Loucy (cell line): Measurements from ENCODE around the gene PLEK2.
"Not testable (repeated sequence)": the region's sequence is repeated elsewhere in the genome, so short reads cannot be mapped to it uniquely, and the experiment has no call there.

ENCODE experiments used
- H2AFZ ChIP-seq: fragments of 200-600 bp; sonication (generic); 2 replicates; pipeline ENCODE4 v1.6.0; 2016; ENCODE audit warnings: antibody characterized with exemption, mild to moderate bottlenecking, low read length, moderate library complexity
- H3F3A ChIP-seq: fragments of 200-600 bp; 2 replicates; pipeline ENCODE4 v1.6.0; 2016; ENCODE audit warnings: antibody characterized with exemption, low read depth, mild to moderate bottlenecking
- H3K27me3 ChIP-seq: fragments of 200-600 bp; sonication (generic); 2 replicates; pipeline ENCODE4 v1.6.1; 2014; ENCODE audit warnings: low read length, mild to moderate bottlenecking; ENCODE audit not compliant: insufficient read depth, poor library complexity, severe bottlenecking
- H3K36me3 ChIP-seq: fragments of 200-600 bp; sonication (generic); 2 replicates; pipeline ENCODE4 v1.6.1; 2016; ENCODE audit warnings: low read length; ENCODE audit not compliant: insufficient read depth
- H3K4me1 ChIP-seq: fragments of 200-600 bp; sonication (generic); 2 replicates; pipeline ENCODE4 v1.5.1; 2014; ENCODE audit warnings: low read length, mild to moderate bottlenecking; ENCODE audit not compliant: insufficient read depth, poor library complexity, severe bottlenecking
- H3K4me2 ChIP-seq: fragments of 200-600 bp; sonication (generic); 2 replicates; pipeline ENCODE4 v1.6.0; 2014; ENCODE audit warnings: antibody characterized with exemption, low read length, low read depth, mild to moderate bottlenecking; ENCODE audit not compliant: poor library complexity, severe bottlenecking
- H3K4me3 ChIP-seq: fragments of 200-600 bp; sonication (generic); 2 replicates; pipeline ENCODE4 v1.5.1; 2014; ENCODE audit warnings: low read length, mild to moderate bottlenecking, mixed read lengths; ENCODE audit not compliant: poor library complexity, severe bottlenecking
- H3K79me2 ChIP-seq: fragments of 200-600 bp; sonication (generic); 2 replicates; pipeline ENCODE4 v1.6.1; 2014; ENCODE audit warnings: low read length; ENCODE audit not compliant: insufficient read depth
- H3K9ac ChIP-seq: fragments of 200-600 bp; sonication (generic); 2 replicates; pipeline ENCODE4 v1.6.0; 2014; ENCODE audit warnings: mild to moderate bottlenecking, low read depth, low read length, moderate library complexity; ENCODE audit not compliant: poor library complexity, severe bottlenecking
- H3K9me2 ChIP-seq: fragments of 200-600 bp; sonication (generic); replicated peaks from 2 replicates; pipeline ENCODE4 v1.6.1; 2016; ENCODE audit warnings: low read depth, low read length, mixed read lengths
- H3K9me3 ChIP-seq: fragments of 200-600 bp; sonication (generic); 2 replicates; pipeline ENCODE4 v1.6.1; 2014; ENCODE audit warnings: mild to moderate bottlenecking, antibody characterized with exemption, low read length, low read depth; ENCODE audit not compliant: insufficient read depth
- H4K20me1 ChIP-seq: fragments of 200-600 bp; sonication (generic); 2 replicates; pipeline ENCODE4 v1.6.0; 2014; ENCODE audit warnings: antibody characterized with exemption, low read length, mild to moderate bottlenecking; ENCODE audit not compliant: insufficient read depth, poor library complexity, severe bottlenecking
- EZH2phosphoT487 ChIP-seq: fragments of 200-600 bp; IDR thresholded peaks from 2 replicates; pipeline ENCODE4 v1.6.1; 2018; ENCODE audit warnings: antibody characterized with exemption, mild to moderate bottlenecking, moderate library complexity, borderline replicate concordance
- TF ChIP-seq, protein P1 (sequence below): fragments of 200-600 bp; sonication (generic); conservative IDR thresholded peaks from 2 replicates; pipeline ENCODE4 v1.5.1; 2014; ENCODE audit warnings: mild to moderate bottlenecking, antibody characterized with exemption, low read length

Gene PLEK2

DNA sequence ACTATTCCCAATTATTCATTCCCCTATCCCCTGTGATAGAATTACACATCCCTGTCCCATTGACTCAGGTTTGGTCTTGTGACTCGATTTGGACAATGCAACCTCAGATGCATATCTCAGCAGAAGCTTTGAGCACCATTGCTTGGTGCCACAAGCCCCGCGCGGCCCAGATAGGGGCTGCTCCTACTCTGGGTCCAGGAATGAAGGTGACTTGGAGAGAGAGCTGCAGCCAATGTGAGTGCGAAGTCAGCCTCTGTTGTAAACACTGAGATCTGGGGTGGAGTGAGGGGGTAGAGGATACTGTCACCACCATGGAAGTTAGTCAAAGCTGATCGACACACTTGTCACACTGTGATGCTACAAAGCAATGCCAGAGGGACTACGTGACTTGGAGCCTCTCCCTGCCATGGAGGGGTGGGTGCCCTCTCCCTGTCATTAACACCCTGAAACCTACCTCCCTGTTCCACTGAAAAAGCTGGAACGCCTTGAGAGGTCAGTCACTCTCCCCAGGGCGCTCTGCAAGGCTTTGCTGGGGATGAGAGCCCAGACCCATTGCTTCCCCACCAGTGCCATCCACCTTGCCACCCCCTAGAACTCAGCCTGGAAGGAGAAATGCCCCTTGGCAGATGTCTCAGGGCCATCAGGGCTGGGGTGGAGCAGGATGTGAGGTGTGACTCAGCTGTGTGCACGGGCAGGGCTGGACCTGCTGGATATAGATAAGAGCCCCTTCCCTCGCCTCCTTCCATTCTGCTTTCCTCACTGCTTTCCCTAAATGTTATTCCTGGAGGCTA is 6.6 kb upstream of the PLEK2 start:
- H3K4me2 ChIP-seq: no peak overlapping the region
- H2AFZ ChIP-seq: no peak overlapping the region; the same call in 1 of the 2 replicates
- H3K9me2 ChIP-seq: no peaks in the 10 kb centered on the region
- no peaks in the 10 kb centered on the region for H3F3A ChIP-seq
- H3K4me3 ChIP-seq: no peak overlapping the region
- no peaks in the 10 kb centered on the region for H4K20me1 ChIP-seq
- H3K4me1 ChIP-seq: peaks cover 6% of the 10 kb centered on the region
- no peaks in the 10 kb centered on the region for H3K79me2 ChIP-seq
- no peak overlapping the region for H3K9ac ChIP-seq
- H3K9me3 ChIP-seq: no peaks in the 10 kb centered on the region
- TF ChIP-seq EZH2phosphoT487: no peak
- H3K36me3 ChIP-seq: no peaks in the 10 kb centered on the region
- no peaks in the 10 kb centered on the region for H3K27me3 ChIP-seq

DNA sequence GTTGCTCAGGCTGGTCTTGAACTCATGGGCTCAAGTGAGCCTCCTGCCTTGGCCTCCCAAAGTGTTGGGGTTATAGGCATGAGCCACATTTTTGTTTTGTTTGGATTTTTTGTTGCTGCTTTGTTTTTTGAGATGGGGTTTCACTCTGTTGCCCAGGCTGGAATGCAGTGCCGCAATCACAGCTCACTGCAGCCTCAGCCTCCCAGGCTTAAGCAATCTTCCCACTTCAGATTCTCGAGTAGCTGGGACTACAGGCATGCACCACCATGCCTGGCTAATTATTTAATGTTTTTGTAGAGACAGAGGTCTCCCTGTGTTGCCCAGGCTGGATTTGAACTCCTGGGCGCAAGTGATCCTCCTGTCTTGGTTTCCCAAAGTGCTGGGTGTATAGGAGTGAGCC is 5.7 kb upstream of the PLEK2 start:
- Histone ChIP-seq H2AFZ (no peak overlapping the region), H3K4me2 (no peak overlapping the region), H4K20me1 (no peaks in the 10 kb centered on the region), H3K4me1 (peaks cover 6% of the 10 kb centered on the region), H3K9me2 (no peaks in the 10 kb centered on the region), H3K9ac (no peak overlapping the region), H3K36me3 (no peaks in the 10 kb centered on the region), H3K79me2 (no peaks in the 10 kb centered on the region), H3F3A (no peaks in the 10 kb centered on the region), H3K4me3 (no peak overlapping the region), H3K27me3 (no peaks in the 10 kb centered on the region), H3K9me3 (no peaks in the 10 kb centered on the region)
- TF ChIP-seq, protein P1, sequence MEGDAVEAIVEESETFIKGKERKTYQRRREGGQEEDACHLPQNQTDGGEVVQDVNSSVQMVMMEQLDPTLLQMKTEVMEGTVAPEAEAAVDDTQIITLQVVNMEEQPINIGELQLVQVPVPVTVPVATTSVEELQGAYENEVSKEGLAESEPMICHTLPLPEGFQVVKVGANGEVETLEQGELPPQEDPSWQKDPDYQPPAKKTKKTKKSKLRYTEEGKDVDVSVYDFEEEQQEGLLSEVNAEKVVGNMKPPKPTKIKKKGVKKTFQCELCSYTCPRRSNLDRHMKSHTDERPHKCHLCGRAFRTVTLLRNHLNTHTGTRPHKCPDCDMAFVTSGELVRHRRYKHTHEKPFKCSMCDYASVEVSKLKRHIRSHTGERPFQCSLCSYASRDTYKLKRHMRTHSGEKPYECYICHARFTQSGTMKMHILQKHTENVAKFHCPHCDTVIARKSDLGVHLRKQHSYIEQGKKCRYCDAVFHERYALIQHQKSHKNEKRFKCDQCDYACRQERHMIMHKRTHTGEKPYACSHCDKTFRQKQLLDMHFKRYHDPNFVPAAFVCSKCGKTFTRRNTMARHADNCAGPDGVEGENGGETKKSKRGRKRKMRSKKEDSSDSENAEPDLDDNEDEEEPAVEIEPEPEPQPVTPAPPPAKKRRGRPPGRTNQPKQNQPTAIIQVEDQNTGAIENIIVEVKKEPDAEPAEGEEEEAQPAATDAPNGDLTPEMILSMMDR: no peak
- TF ChIP-seq EZH2phosphoT487: no peak

DNA sequence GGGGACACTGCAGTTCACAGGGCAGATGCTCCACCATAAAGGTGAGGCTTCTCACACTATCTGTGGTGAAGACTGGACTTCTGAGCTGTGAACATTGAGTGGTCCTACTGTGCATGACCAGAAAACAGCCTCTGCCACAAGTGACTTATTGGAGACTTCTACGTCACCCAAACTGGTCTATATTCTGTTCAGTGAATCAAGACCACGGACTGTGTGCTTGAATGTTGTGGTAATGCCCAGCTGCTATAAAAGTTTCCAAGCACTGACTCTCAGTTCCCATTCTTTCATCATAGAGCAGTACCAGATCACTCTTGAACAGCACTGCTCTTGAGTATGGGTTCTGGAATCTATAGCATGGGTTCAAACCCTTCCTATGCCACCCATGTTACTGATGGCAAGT is 4.8 kb upstream of the PLEK2 start:
- Histone ChIP-seq H3F3A (no peaks in the 10 kb centered on the region), H3K4me1 (peaks cover 6% of the 10 kb centered on the region), H3K27me3 (no peaks in the 10 kb centered on the region), H3K4me2 (no peak overlapping the region), H3K9me2 (no peaks in the 10 kb centered on the region), H3K9ac (no peak overlapping the region), H2AFZ (no peak overlapping the region), H3K9me3 (no peaks in the 10 kb centered on the region), H4K20me1 (no peaks in the 10 kb centered on the region), H3K79me2 (no peaks in the 10 kb centered on the region), H3K4me3 (no peak overlapping the region), H3K36me3 (no peaks in the 10 kb centered on the region)
- TF ChIP-seq, protein P1: no peak
- no peak for TF ChIP-seq EZH2phosphoT487

DNA sequence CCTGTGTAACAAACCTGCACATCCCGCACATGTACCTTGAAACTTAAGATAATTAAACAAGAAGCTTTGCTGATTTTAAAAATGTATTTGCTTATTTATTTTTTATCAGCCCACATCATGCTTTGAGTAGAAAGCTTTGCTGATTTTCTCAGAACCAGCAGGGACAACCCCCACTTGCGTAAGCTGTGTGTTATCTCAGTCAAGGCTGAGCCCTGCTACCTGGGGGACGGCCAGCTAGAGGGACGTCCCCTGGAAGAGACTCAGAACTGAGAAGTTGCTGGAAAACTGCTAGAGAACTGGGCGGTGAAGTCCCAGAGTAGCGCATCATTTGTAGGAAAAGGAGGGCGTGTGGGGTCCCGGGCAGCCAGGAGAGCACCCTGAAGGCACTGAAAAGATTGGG is 4.1 kb upstream of the PLEK2 start:
- H4K20me1 ChIP-seq: no peaks in the 10 kb centered on the region
- no peaks in the 10 kb centered on the region for H3F3A ChIP-seq
- H3K36me3 ChIP-seq: no peaks in the 10 kb centered on the region
- no peak overlapping the region for H2AFZ ChIP-seq
- H3K4me1 ChIP-seq: peaks cover 6% of the 10 kb centered on the region
- H3K4me2 ChIP-seq: no peak overlapping the region
- no peak overlapping the region for H3K9ac ChIP-seq
- no peaks in the 10 kb centered on the region for H3K9me2 ChIP-seq
- no peak for TF ChIP-seq EZH2phosphoT487
- TF ChIP-seq, protein P1: no peak
- H3K9me3 ChIP-seq: no peaks in the 10 kb centered on the region
- no peak overlapping the region for H3K4me3 ChIP-seq
- no peaks in the 10 kb centered on the region for H3K27me3 ChIP-seq
- H3K79me2 ChIP-seq: no peaks in the 10 kb centered on the region

DNA sequence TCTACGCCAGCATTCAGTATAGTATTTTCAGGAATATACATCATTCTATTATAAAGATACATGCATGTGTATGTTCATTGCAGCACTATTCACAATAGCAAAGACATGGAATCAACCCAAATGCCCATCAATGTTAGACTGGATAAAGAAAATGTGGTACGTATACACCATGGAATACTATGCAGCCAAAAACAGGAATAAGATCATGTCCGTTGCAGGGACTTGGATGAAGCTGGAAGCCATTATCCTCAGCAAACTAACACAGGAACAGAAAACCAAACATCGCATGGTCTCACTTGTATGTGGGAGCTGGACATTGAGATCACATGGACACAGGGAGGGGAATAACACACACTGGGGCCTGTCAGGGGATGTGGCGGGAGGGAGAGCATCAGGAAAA is 3.6 kb upstream of the PLEK2 start:
- not testable (repeated sequence) for H2AFZ ChIP-seq, H3K4me1 ChIP-seq

More for the DNA sequence above, 3.6 kb upstream of the PLEK2 start:
- H3K79me2 ChIP-seq, H3K4me2 ChIP-seq, H3K9me2 ChIP-seq, H3K27me3 ChIP-seq, H3F3A ChIP-seq, H3K36me3 ChIP-seq, H4K20me1 ChIP-seq, H3K4me3 ChIP-seq, H3K9me3 ChIP-seq, H3K9ac ChIP-seq: not testable (repeated sequence)
